ENCODE measurements around the gene PDZD8. TPM values are rescaled to one million over a fixed set of nuclear protein-coding genes. Genes with fewer than 3 reads are reported as not detected.

PDZD8 gene
- total RNA-seq, 4 donors from 2014 or later: 28.6 to 54.3 (median 34.8) TPM

DNA sequence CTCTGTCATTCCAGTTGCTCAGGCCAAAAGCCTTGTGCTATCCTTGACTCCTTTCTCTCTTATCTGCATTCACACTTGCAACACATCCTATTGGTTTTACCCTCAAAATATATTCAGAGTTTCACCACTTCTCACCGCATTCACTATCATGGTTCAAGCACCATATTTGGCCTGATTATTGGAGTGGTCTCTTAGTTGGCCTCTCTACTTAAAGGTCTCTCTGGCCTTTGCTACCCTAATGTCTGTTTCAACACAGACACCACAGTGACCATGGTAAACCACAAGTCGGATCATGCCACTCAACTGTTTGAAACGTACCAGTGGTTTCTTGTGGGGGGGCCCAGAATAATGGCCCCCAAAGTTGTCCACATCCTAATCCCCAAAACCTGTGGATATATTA lies 15.2 kb upstream of the PDZD8 start:
- TF ChIP-seq, protein P1, sequence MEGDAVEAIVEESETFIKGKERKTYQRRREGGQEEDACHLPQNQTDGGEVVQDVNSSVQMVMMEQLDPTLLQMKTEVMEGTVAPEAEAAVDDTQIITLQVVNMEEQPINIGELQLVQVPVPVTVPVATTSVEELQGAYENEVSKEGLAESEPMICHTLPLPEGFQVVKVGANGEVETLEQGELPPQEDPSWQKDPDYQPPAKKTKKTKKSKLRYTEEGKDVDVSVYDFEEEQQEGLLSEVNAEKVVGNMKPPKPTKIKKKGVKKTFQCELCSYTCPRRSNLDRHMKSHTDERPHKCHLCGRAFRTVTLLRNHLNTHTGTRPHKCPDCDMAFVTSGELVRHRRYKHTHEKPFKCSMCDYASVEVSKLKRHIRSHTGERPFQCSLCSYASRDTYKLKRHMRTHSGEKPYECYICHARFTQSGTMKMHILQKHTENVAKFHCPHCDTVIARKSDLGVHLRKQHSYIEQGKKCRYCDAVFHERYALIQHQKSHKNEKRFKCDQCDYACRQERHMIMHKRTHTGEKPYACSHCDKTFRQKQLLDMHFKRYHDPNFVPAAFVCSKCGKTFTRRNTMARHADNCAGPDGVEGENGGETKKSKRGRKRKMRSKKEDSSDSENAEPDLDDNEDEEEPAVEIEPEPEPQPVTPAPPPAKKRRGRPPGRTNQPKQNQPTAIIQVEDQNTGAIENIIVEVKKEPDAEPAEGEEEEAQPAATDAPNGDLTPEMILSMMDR (IDR thresholded peaks at IDR 0.05; ENCODE audit: low read depth): no peak

DNA sequence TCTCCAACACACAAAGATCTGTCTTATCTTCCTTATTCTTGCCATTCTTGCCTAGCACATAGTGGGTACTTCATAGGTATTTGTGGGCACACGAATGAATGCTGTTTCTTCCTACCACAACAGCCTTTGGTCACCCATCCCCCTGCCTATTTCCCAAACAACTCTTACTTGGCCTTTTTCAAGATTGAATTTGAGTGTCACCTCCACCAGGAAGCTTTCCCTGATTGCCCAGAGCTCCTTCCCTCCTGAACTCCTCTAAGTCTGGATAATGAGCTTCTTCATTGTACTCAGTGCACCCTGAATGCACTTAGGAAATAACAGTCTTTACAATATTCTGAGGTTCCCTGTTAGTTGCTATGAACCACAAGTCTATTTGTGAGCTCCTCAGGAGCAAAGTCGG lies 11.6 kb upstream of the PDZD8 start:
- TF ChIP-seq, protein P1 (IDR thresholded peaks at IDR 0.05; ENCODE audit: low read depth): no peak

DNA sequence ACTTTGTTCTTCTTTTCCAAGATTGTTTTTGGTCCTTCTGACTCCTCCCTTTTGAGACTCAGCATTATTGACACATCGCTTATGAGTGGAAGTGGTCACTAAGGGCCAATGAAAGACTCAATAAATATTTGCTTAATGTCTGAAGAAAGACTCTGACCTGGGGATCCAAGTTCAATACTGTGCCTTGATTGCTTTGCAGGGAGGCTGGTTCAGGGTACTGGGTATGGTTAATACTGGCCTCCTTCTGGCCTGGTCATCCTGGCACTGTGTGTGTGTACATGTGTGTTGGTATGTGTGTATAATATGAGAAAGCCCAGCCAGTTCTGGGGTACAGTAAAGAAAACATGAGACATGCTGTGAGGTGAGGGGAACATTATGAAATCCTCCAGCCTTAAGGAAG lies 7.6 kb upstream of the PDZD8 start:
- TF ChIP-seq, protein P1 (IDR thresholded peaks at IDR 0.05; ENCODE audit: low read depth): no peak

DNA sequence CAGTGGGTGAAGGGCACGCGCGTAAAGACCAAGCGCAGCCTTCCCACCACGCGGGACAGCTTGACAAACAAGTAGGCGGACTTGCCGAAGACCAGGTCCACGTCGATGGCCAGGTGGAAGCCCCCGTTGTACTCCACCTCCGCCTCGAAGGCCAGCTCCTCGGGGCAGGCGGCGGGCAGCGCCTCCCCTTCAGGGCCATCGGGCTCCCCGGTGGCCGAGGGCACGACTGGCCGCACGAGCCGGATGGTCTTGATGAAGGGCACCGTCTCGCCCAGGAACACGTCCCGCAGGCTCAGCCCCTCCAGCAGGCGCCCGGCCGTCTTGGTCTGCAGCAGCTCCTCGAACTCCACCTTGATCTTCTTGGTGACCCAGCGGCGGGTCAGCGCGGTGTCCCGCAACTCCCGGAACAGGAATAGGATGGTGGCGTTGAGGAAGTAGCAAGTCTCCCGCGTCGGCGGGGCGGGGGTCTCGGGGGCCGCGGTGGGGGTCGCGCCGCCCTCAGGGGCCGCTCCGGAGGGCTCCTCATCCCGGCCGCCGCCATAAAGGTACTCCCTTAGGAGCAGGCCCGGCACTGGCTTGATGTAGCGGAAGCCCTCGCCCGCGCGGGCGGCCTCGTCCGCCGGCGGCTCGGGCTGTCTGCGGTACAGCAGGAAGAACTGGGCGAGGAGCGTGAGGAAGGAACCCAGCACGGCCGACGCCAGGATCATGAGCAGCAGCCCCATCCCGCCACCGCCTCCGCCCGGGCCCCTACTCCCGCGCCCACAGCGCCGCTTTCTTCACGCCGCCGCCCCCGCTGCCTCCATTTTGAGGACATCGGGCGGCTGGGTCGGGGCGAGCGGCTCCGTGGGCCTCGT lies 507 bp downstream of the PDZD8 start:
- TF ChIP-seq, protein P1 (IDR thresholded peaks at IDR 0.05; ENCODE audit: low read depth): no peak

DNA sequence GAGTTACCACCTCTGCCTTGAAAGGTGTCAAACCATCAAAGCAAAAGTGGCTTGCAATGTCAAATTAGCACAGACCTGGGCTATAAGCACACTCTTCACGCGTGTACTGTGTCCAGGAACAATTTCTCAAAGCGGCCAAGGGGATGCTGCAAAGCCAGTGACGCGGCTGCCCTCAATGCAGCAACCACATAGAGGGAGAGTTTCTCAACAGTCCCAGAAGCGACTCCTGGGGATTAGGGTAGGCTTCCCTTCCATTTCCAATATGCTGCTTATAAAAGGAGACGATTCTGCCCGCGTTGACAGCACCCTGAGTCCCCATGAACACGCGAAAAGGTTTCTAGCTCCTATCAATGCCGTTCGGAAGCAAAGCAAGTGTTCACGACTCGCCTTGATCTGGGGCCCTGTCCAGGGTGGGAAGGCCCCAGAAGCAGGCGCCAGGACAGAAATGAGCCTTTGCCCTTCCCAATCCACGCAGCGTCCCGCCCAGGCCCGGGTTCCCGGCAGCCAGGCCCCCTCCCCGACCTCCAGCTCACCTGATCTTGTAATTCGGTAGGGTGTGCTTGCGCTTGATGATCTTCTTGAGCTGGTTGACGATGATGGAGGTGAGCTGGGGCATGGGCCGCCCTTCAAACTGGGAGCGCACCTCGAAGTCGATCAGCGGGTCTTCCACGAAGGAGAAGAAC lies 1.3 kb downstream of the PDZD8 start:
- TF ChIP-seq, protein P1 (IDR thresholded peaks at IDR 0.05; ENCODE audit: low read depth): no peak

DNA sequence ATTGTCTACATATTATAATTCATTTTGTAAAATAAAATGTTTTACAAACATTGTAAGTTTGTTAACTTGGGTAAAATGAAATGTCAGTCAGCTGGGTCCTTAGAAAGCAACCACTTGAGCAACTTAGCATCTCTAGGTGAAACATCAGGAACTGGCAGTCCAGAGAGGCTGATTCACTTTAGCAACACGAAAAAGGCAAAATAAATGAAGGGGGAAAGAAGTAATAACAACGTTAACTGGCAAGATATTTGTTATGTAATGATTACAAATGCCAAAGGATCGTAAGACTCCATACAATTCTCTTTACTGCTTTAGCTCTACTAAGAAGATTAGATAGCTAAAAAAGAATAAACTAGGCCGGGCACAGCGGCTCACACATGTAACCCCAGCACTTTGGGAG lies 5.0 kb downstream of the PDZD8 start:
- TF ChIP-seq, protein P1 (IDR thresholded peaks at IDR 0.05; ENCODE audit: low read depth): no peak

DNA sequence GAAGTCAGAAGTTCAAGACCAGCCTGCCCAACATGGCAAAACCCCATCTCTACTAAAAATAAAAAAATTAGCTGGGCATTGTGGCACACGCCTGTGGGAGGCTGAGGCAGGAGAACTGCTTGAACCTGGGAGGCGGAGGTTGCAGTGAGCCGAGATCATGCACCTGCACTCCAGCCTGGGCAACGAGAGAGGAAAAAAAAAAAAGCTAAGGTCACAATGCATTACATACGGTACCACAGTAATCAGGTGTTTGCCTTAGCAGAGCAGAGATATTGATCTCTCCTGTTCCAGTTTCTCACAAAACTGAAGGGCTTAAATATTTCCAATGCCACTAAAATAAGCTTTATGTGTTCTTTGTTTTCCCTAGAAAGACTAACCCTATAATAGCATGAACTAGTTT lies 7.5 kb downstream of the PDZD8 start:
- TF ChIP-seq, protein P1 (IDR thresholded peaks at IDR 0.05; ENCODE audit: low read depth): no peak

All from subcutaneous adipose tissue (tissue), 4 donors.